ENCODE results near the gene ZC3HAV1.

ZC3HAV1 gene

GRCh38 chr7:139114018-139114417, 4.5 kb upstream of the ZC3HAV1 start:
- no peak for TF ChIP-seq CTCF (IDR thresholded peaks at IDR 0.05; ENCODE audit: control insufficient read depth, insufficient read depth, low read depth, low read length, missing control alignments)
- no peak for DNase-seq (ENCODE audit: low read depth)

GRCh38 chr7:139112741-139113250, 3.3 kb upstream of the ZC3HAV1 start:
- no peak for DNase-seq (ENCODE audit: low read depth)
- H3K4me3 ChIP-seq (ENCODE audit: control insufficient read depth, low read depth, low read length) = no peak overlapping the region
- TF ChIP-seq CTCF (IDR thresholded peaks at IDR 0.05; ENCODE audit: control insufficient read depth, insufficient read depth, low read depth, low read length, missing control alignments) = no peak

More at GRCh38 chr7:139114018-139114417, 4.5 kb upstream of the ZC3HAV1 start:
- no peak overlapping the region for H3K4me3 ChIP-seq (ENCODE audit: control insufficient read depth, low read depth, low read length)

- DNase-seq (ENCODE audit: low read depth) = no peak
- TF ChIP-seq CTCF (IDR thresholded peaks at IDR 0.05; ENCODE audit: control insufficient read depth, insufficient read depth, low read depth, low read length, missing control alignments) = no peak
- H3K4me3 ChIP-seq (ENCODE audit: control insufficient read depth, low read depth, low read length) = no peak overlapping the region
Measured at GRCh38 chr7:139112316-139112715, 2.8 kb upstream of the ZC3HAV1 start.

GRCh38 chr7:139111811-139112301, 2.3 kb upstream of the ZC3HAV1 start:
- DNase-seq (ENCODE audit: low read depth) = no peak
- H3K4me3 ChIP-seq (ENCODE audit: control insufficient read depth, low read depth, low read length) = no peak overlapping the region
- no peak for TF ChIP-seq CTCF (IDR thresholded peaks at IDR 0.05; ENCODE audit: control insufficient read depth, insufficient read depth, low read depth, low read length, missing control alignments)

- TF ChIP-seq CTCF (IDR thresholded peaks at IDR 0.05; ENCODE audit: control insufficient read depth, insufficient read depth, low read depth, low read length, missing control alignments) = no peak
- DNase-seq (ENCODE audit: low read depth) = no peak
Measured at GRCh38 chr7:139111147-139111546, 1.6 kb upstream of the ZC3HAV1 start.

GRCh38 chr7:139109983-139110411, 477 bp upstream of the ZC3HAV1 start:
- no peak for DNase-seq (ENCODE audit: low read depth)
- peak overlapping the region; percentile 67 for H3K4me3 ChIP-seq (ENCODE audit: control insufficient read depth, low read depth, low read length)
- no peak for TF ChIP-seq CTCF (IDR thresholded peaks at IDR 0.05; ENCODE audit: control insufficient read depth, insufficient read depth, low read depth, low read length, missing control alignments)

More at GRCh38 chr7:139111147-139111546, 1.6 kb upstream of the ZC3HAV1 start:
- no peak overlapping the region for H3K4me3 ChIP-seq (ENCODE audit: control insufficient read depth, low read depth, low read length)

Data from AG09309 (cell line).